Endodermal cell (in vitro differentiated cells): ENCODE data around the gene PTPRN2. TPM values are rescaled to one million over a fixed set of nuclear protein-coding genes. Genes with fewer than 3 reads are reported as not detected.

ENCODE experiments used
- DNase-seq: peaks from one replicate; pipeline ENCODE4 v3.0.0-alpha.2; 2017
- H3K27ac ChIP-seq: 2 replicates; pipeline ENCODE4 v1.5.1; 2013; ENCODE audit warnings: mild to moderate bottlenecking, low read depth, low read length, moderate library complexity
- H3K27me3 ChIP-seq: 2 replicates; pipeline ENCODE4 v1.6.1; 2013; ENCODE audit warnings: mild to moderate bottlenecking, low read length, moderate library complexity; ENCODE audit not compliant: insufficient read depth, control insufficient read depth, poor library complexity, severe bottlenecking
- H3K36me3 ChIP-seq: 2 replicates; pipeline ENCODE4 v1.7.0; 2013; ENCODE audit warnings: mild to moderate bottlenecking, low read length, moderate library complexity; ENCODE audit not compliant: control insufficient read depth, insufficient read depth
- H3K4me1 ChIP-seq: one replicate; pipeline ENCODE4 v1.7.0; 2013; ENCODE audit warnings: low read length; ENCODE audit not compliant: control insufficient read depth, insufficient read depth
- H3K4me3 ChIP-seq: 2 replicates; pipeline ENCODE4 v1.5.1; 2013; ENCODE audit warnings: mild to moderate bottlenecking, low read length, moderate library complexity
- H3K9ac ChIP-seq: 2 replicates; pipeline ENCODE4 v1.6.1; 2013; ENCODE audit warnings: mild to moderate bottlenecking, low read length, moderate library complexity; ENCODE audit not compliant: poor library complexity, severe bottlenecking; ENCODE audit errors: extremely low read depth
- H3K9me3 ChIP-seq: 2 replicates; pipeline ENCODE4 v1.6.1; 2013; ENCODE audit warnings: mild to moderate bottlenecking, low read length, moderate library complexity; ENCODE audit not compliant: control insufficient read depth
- H3K27ac Mint-ChIP-seq: 2 replicates; pipeline ENCODE4 v1.8.0; 2020; ENCODE audit warnings: mixed read lengths
- H3K27me3 Mint-ChIP-seq: 2 replicates; pipeline ENCODE4 v1.8.0; 2021; ENCODE audit warnings: mild to moderate bottlenecking, mixed read lengths; ENCODE audit not compliant: insufficient read depth
- H3K36me3 Mint-ChIP-seq: 2 replicates; pipeline ENCODE4 v1.8.0; 2020; ENCODE audit warnings: low read depth, mixed read lengths
- H3K4me1 Mint-ChIP-seq: 2 replicates; pipeline ENCODE4 v1.8.0; 2020; ENCODE audit warnings: mixed read lengths
- H3K4me3 Mint-ChIP-seq: 2 replicates; pipeline ENCODE4 v1.8.0; 2020; ENCODE audit warnings: mild to moderate bottlenecking, moderate library complexity, mixed read lengths
- H3K9me3 Mint-ChIP-seq: 2 replicates; pipeline ENCODE4 v1.8.0; 2020; ENCODE audit warnings: mild to moderate bottlenecking, mixed read lengths
- WGBS, 2 experiments: methylation state at CpG; one replicate each; pipeline versions ENCODE4 v1.1.5 to v1.1.7; 2013; ENCODE audit warnings: missing lambda C conversion rate in 2 of 2, mixed read lengths in 1 of 2; ENCODE audit not compliant: insufficient coverage in 1 of 2, insufficient read length in 1 of 2; 5-methylcytosine and 5-hydroxymethylcytosine counted together
- total RNA-seq, 2 donors: library from RNA; stranded (reverse); fragmentation: NEBNext Ultra II Directional in 1 of 2; extraction: Animal tissue kit (Norgen Biotek cat#: 25700) in 1 of 2; gene quantifications; 2 replicates in 1 of 2; 3 replicates in 1 of 2; pipeline ENCODE4 v1.2.1, GENCODE V29; 2021
- TF ChIP-seq, protein P1 (sequence below): fragments of 200-600 bp; sonication (generic); conservative IDR thresholded peaks from 2 replicates; pipeline ENCODE4 v1.5.0; 2021; ENCODE audit warnings: antibody characterized with exemption, mild to moderate bottlenecking

The PTPRN2 gene
- total RNA-seq, 2 donors from 2014 or later, result 0.69 to 1.2 TPM

DNA sequence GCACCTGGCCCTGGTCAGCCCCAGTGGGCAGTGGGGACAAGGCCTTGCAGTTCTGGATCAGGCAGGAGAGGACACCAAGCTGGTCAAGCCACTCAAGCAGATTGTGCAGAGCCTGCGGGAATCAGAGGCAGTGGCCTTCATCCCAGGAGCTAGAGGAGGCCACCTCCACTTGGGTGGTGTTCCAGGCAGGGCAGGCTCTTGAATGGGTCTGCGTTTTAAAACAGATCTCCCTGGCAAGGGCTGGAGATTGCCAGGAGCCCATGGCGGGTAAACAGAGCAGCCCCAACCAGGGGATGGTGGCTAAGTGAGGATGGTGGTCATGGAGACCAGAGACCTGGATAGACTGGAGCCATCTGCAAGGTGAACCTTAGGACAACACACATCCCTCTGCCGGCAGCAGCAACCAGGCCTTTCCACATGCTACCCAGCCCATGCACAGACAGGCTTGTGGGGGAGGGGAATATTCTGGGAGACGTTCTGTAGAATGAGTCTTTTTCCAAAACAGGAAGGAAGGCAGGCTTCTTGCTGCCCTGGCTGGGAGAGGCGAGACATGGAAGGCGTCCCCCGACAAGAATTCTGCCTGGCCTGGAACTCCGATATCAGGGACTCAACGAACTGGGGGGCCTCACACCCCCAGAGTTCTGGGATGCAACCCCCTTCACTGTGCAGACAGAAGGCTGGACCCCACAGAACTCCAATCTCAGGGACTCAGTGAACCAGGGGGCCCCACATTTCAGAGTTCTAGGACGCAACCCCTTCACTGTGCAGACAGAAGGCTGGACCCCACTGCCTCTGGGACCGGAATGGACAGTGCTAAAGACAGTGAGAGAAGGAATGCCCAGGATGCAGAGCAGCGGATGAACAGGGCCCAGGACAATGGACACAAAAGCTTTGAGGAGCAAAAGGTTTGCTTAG lies 264.8 kb downstream of the PTPRN2 start:
- H3K9ac ChIP-seq, result no peak overlapping the region
- no peak overlapping the region for H3K27ac Mint-ChIP-seq
- peak; percentile 40 for DNase-seq
- H3K27me3 Mint-ChIP-seq, result peaks cover 4% of the 10 kb centered on the region
- H3K27ac ChIP-seq, result no peak overlapping the region
- peaks cover 9% of the 10 kb centered on the region for H3K9me3 Mint-ChIP-seq
- H3K4me1 Mint-ChIP-seq, result peaks cover 8% of the 10 kb centered on the region
- no peak overlapping the region for H3K4me3 ChIP-seq
- 66 to 71% methylated on average over 7 to 13 of the region's 13 CpGs for WGBS, 2 experiments
- TF ChIP-seq, protein P1, sequence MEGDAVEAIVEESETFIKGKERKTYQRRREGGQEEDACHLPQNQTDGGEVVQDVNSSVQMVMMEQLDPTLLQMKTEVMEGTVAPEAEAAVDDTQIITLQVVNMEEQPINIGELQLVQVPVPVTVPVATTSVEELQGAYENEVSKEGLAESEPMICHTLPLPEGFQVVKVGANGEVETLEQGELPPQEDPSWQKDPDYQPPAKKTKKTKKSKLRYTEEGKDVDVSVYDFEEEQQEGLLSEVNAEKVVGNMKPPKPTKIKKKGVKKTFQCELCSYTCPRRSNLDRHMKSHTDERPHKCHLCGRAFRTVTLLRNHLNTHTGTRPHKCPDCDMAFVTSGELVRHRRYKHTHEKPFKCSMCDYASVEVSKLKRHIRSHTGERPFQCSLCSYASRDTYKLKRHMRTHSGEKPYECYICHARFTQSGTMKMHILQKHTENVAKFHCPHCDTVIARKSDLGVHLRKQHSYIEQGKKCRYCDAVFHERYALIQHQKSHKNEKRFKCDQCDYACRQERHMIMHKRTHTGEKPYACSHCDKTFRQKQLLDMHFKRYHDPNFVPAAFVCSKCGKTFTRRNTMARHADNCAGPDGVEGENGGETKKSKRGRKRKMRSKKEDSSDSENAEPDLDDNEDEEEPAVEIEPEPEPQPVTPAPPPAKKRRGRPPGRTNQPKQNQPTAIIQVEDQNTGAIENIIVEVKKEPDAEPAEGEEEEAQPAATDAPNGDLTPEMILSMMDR, result no peak
- no peaks in the 10 kb centered on the region for H3K36me3 Mint-ChIP-seq
- no peaks in the 10 kb centered on the region for H3K4me1 ChIP-seq
- no peaks in the 10 kb centered on the region for H3K27me3 ChIP-seq
- peaks cover 75% of the 10 kb centered on the region for H3K9me3 ChIP-seq
- H3K36me3 ChIP-seq, result no peaks in the 10 kb centered on the region
- no peak overlapping the region for H3K4me3 Mint-ChIP-seq

DNA sequence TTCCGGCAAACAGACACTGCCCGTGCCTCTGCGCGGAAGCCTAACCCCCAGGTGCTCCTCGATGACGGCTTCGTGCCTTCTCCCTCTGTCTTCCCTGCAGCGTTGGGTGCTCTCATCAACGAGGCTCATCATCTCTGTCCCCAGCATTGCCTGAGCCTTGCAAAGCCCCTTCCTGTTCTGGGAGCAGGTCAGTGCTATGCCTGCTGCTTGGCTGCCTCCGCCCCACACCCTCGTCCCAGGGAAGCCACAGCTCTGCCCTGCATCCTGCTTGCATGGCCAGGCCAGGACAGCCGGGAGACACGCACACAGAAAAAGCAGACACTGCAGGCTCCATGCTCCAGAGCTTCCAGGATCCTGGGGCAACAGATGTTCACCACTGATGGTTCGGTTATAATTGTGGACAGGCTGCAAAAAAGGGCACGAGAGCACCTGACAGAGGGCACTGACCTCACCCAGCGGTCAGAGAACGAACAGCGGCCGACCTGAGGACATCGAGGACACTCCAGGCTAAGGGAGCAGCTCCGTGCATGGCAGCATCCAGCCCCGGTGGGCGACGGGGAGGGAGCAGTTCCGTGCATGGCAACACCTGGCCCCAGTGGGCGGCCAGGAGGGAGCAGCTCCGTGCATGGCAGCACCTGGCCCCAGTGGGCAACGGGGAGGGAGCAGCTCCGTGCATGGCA lies 265.5 kb downstream of the PTPRN2 start:
- Histone ChIP-seq H3K4me3 (no peak overlapping the region), H3K27ac (no peak overlapping the region), H3K9me3 (peaks cover 74% of the 10 kb centered on the region), H3K4me1 (no peaks in the 10 kb centered on the region), H3K9ac (no peak overlapping the region), H3K27me3 (no peaks in the 10 kb centered on the region), H3K36me3 (no peaks in the 10 kb centered on the region)
- Mint-ChIP-seq H3K4me3 (no peak overlapping the region), H3K36me3 (no peaks in the 10 kb centered on the region), H3K4me1 (peaks cover 13% of the 10 kb centered on the region), H3K9me3 (peaks cover 8% of the 10 kb centered on the region), H3K27me3 (peaks cover 11% of the 10 kb centered on the region), H3K27ac (no peak overlapping the region)
- TF ChIP-seq, protein P1, result peak; percentile 27
- WGBS, 2 experiments, result 79 to 80% methylated on average over 13 to 29 of the region's 29 CpGs
- DNase-seq, result peak; percentile 55

DNA sequence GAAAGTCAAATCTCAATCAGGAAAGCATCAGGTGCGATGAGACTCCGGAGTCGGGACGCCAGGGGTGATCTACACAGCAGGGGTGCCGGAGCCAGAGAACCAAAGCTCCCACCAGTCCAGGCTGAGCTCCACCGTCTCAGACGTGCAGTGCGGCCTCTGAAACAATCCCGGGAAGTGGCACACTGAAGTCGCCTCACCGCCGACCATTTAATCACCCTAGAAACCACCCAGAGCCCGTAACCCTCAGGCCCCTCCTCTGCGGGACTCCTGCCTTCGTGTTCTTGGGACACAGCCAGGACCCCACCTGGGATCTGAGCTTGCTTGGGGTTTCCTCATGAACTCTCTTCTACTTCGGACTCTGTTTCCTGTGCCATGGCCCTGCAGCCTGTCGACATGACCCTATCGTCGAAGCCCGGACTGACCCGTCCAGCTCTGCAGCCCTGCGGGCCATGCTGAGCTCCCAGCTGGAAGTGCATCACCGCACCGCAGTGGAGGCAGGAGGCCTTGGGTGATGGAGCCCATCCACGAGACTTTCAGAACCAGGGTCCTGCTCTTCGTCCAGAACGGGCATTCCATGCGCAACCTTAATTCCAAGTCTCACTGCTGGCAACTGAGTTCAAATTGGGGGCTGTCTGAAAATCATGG lies 266.4 kb downstream of the PTPRN2 start:
- no peaks in the 10 kb centered on the region for H3K36me3 Mint-ChIP-seq
- no peaks in the 10 kb centered on the region for H3K27me3 ChIP-seq
- no peaks in the 10 kb centered on the region for H3K4me1 ChIP-seq
- H3K36me3 ChIP-seq, result no peaks in the 10 kb centered on the region
- H3K4me3 Mint-ChIP-seq, result no peak overlapping the region
- peaks cover 13% of the 10 kb centered on the region for H3K4me1 Mint-ChIP-seq
- TF ChIP-seq, protein P1, result no peak
- peak; percentile 14 for DNase-seq
- H3K27ac ChIP-seq, result no peak overlapping the region
- peaks cover 15% of the 10 kb centered on the region for H3K27me3 Mint-ChIP-seq
- peaks cover 3% of the 10 kb centered on the region for H3K9me3 Mint-ChIP-seq
- H3K27ac Mint-ChIP-seq, result no peak overlapping the region
- WGBS, 2 experiments, result 87% methylated on average over 22 to 28 of the region's 28 CpGs
- no peak overlapping the region for H3K4me3 ChIP-seq
- H3K9me3 ChIP-seq, result peaks cover 71% of the 10 kb centered on the region
- H3K9ac ChIP-seq, result no peak overlapping the region
